Stomach (tissue), 9 donors: ENCODE results near the gene SIVA1. TPM values are rescaled to one million over a fixed set of nuclear protein-coding genes. Genes with fewer than 3 reads are reported as not detected.

Experiments
- DNase-seq, 2 donors: peaks; one replicate each; pipeline versions ENCODE4 v3.0.0 to v3.0.0-alpha.2; 2013 to 2019
- H3K27ac ChIP-seq, 5 donors: fragments of 200-600 bp in 4 of 5; sonication (generic) in 4 of 5; one replicate each; pipeline ENCODE4 v1.5.1; 2013 to 2019; ENCODE audit warnings: mild to moderate bottlenecking in 1 of 5, moderate library complexity in 1 of 5
- H3K27me3 ChIP-seq, 3 donors: fragments of 200-600 bp; sonication (generic); one replicate each; pipeline ENCODE4 v1.5.1; 2017 to 2019; ENCODE audit warnings: mixed run types in 1 of 3
- H3K36me3 ChIP-seq, 4 donors: fragments of 200-600 bp; sonication (generic); 1 replicate in 3 of 4; 2 replicates in 1 of 4; pipeline ENCODE4 v1.5.1; 2016 to 2019
- H3K4me1 ChIP-seq, 4 donors: fragments of 200-600 bp; sonication (generic); one replicate each; pipeline ENCODE4 v1.5.1; 2016 to 2019
- H3K4me3 ChIP-seq, 4 donors: fragments of 200-600 bp; sonication (generic) in 3 of 4; one replicate each; pipeline ENCODE4 v1.5.1; 2016 to 2019; ENCODE audit warnings: mild to moderate bottlenecking in 1 of 4
- H3K9me3 ChIP-seq, 4 donors: fragments of 200-600 bp; sonication (generic); one replicate each; pipeline ENCODE4 v1.5.1; 2016 to 2019
- EP300 ChIP-seq: sonication (generic); formaldehyde crosslinking; IDR thresholded peaks from one replicate; pipeline ENCODE4 v1.6.1; 2017; ENCODE audit warnings: antibody characterized with exemption
- POLR2A ChIP-seq, 4 donors: fragments of 450-650 bp; IDR thresholded peaks; one replicate each; pipeline ENCODE4 v1.6.1; 2016; ENCODE audit warnings: antibody characterized with exemption in 4 of 4, control low read depth in 2 of 4, mild to moderate bottlenecking in 1 of 4, moderate library complexity in 1 of 4
- POLR2AphosphoS5 ChIP-seq, 3 donors: sonication (generic); formaldehyde crosslinking; IDR thresholded peaks; one replicate each; pipeline ENCODE4 v1.6.1; 2016; ENCODE audit warnings: antibody characterized with exemption in 3 of 3
- WGBS, 5 donors: extraction: QIAGEN DNeasy Blood & Tissue Kit in 3 of 5; methylation state at CpG; one replicate each; pipeline versions ENCODE4 v1.1.5 to v1.1.7; 2013 to 2018; 5-methylcytosine and 5-hydroxymethylcytosine counted together
- intact Hi-C: fragments of 100-400 bp; cut with DNase I; formaldehyde crosslinking; loops from one replicate; pipeline ENCODE4 v1.15.1; 2023; ENCODE audit warnings: low total_unique reads
- polyA plus RNA-seq, 3 donors: library from polyadenylated mRNA; stranded (reverse); fragments of 200-250 nt; gene quantifications; one replicate each; pipeline ENCODE4 v1.2.3, GENCODE V29; 2013
- total RNA-seq, 5 donors: library from RNA; depleted of rRNA; stranded (reverse); fragments of >200 nt; gene quantifications; one replicate each; pipeline versions ENCODE4 v1.1.0 to v1.2.3, GENCODE V29; 2014 to 2016
- TF ChIP-seq, protein P1 (sequence below), 7 experiments: fragments of 450-650 bp in 4 of 7; fragments of 200-600 bp in 3 of 7; sonication (generic) in 3 of 7; IDR thresholded peaks; one replicate each; pipeline ENCODE4 v1.5.1; 2016 to 2019; ENCODE audit warnings: antibody characterized with exemption in 7 of 7, control low read depth in 2 of 7, mild to moderate bottlenecking in 1 of 7
- donor health status: healthy with polysubstance abuse.
- donor health status: Bipolar disorder and iron deficiency.
- donor health status: healthy.

The SIVA1 gene
- total and polyA plus RNA-seq, 8 donors, result 73.3 to 366 (median 230) TPM

DNA sequence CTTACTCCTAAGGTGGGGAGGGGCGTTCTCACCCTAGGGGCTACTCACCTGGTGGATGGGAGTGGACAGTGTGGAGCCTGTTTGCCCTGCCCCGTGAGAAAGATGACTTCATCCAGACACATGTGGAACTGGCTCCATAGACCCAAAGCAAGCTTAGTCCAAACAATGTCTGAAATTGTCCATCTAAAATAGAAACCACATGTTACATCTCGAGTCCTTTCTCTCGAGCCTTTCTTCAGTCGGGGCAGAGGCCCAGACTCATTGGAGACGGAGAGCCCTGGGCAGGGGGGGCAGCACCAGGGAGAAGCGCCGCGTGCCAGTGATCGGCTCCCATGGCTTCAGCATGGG is 4.3 kb downstream of the SIVA1 start:
- no peak overlapping the region for H3K4me3 ChIP-seq
- no peak overlapping the region for H3K27ac ChIP-seq
- H3K9me3 ChIP-seq, result no peaks in the 10 kb centered on the region
- 84 to 92% (median 84%) methylated on average over 10 of the region's 10 CpGs for WGBS, 5 donors
- TF ChIP-seq POLR2A (IDR thresholded peaks at IDR 0.05) (no peak), EP300 (no peak), POLR2AphosphoS5 (IDR thresholded peaks at IDR 0.05) (no peak)
- TF ChIP-seq, protein P1, sequence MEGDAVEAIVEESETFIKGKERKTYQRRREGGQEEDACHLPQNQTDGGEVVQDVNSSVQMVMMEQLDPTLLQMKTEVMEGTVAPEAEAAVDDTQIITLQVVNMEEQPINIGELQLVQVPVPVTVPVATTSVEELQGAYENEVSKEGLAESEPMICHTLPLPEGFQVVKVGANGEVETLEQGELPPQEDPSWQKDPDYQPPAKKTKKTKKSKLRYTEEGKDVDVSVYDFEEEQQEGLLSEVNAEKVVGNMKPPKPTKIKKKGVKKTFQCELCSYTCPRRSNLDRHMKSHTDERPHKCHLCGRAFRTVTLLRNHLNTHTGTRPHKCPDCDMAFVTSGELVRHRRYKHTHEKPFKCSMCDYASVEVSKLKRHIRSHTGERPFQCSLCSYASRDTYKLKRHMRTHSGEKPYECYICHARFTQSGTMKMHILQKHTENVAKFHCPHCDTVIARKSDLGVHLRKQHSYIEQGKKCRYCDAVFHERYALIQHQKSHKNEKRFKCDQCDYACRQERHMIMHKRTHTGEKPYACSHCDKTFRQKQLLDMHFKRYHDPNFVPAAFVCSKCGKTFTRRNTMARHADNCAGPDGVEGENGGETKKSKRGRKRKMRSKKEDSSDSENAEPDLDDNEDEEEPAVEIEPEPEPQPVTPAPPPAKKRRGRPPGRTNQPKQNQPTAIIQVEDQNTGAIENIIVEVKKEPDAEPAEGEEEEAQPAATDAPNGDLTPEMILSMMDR (IDR thresholded peaks at IDR 0.05), result no peak
- intact Hi-C loops, result no loop called here
- peaks cover 25 to 38% (median 31%) of the 10 kb centered on the region in 4 donors for H3K4me1 ChIP-seq
- DNase-seq, result no peak
- no peaks in the 10 kb centered on the region for H3K27me3 ChIP-seq
- H3K36me3 ChIP-seq, result peaks cover 42 to 72% (median 70%) of the 10 kb centered on the region in 4 donors

GRCh38 chr14:104757681-104758392 is 4.9 kb downstream of the SIVA1 start:
- Histone ChIP-seq H3K4me3 (no peak overlapping the region), H3K36me3 (peaks cover 42 to 75% (median 72%) of the 10 kb centered on the region in 4 donors), H3K27me3 (no peaks in the 10 kb centered on the region), H3K27ac (no peak overlapping the region), H3K4me1 (peaks cover 24 to 36% (median 29%) of the 10 kb centered on the region in 4 donors), H3K9me3 (no peaks in the 10 kb centered on the region)
- intact Hi-C loops, result no loop called here
- no peak for TF ChIP-seq POLR2A (IDR thresholded peaks at IDR 0.05)
- TF ChIP-seq EP300, result no peak
- TF ChIP-seq, protein P1 (IDR thresholded peaks at IDR 0.05), result no peak
- WGBS, 5 donors, result 92 to 95% (median 93%) methylated on average over 14 to 19 of the region's 19 CpGs
- no peak for DNase-seq

GRCh38 chr14:104758981-104759969 is 6.3 kb downstream of the SIVA1 start:
- 83 to 89% (median 86%) methylated on average over 29 to 30 of the region's 30 CpGs for WGBS, 5 donors
- Histone ChIP-seq H3K9me3 (no peaks in the 10 kb centered on the region), H3K36me3 (peaks cover 42 to 75% (median 72%) of the 10 kb centered on the region in 4 donors), H3K4me3 (no peak overlapping the region), H3K27ac (no peak overlapping the region), H3K4me1 (peaks cover 17 to 27% (median 20%) of the 10 kb centered on the region in 4 donors), H3K27me3 (no peaks in the 10 kb centered on the region)
- DNase-seq, result no peak
- intact Hi-C loops, result no loop called here
- no peak for TF ChIP-seq POLR2AphosphoS5 (IDR thresholded peaks at IDR 0.05)
- TF ChIP-seq, protein P1 (IDR thresholded peaks at IDR 0.05), result no peak
- TF ChIP-seq POLR2A (IDR thresholded peaks at IDR 0.05), result no peak
- TF ChIP-seq EP300, result no peak

GRCh38 chr14:104765517-104765916 is 12.6 kb downstream of the SIVA1 start:
- DNase-seq, result no peak
- Histone ChIP-seq H3K36me3 (peaks cover 2 to 33% (median 29%) of the 10 kb centered on the region in 4 donors), H3K27me3 (no peaks in the 10 kb centered on the region), H3K4me1 (peaks cover 9 to 15% (median 10%) of the 10 kb centered on the region in 4 donors), H3K27ac (no peak overlapping the region), H3K9me3 (no peaks in the 10 kb centered on the region), H3K4me3 (no peak overlapping the region)
- TF ChIP-seq POLR2A (IDR thresholded peaks at IDR 0.05) (no peak), POLR2AphosphoS5 (IDR thresholded peaks at IDR 0.05) (no peak), EP300 (no peak)
- TF ChIP-seq, protein P1 (IDR thresholded peaks at IDR 0.05), result no peak
- intact Hi-C loops, result no loop called here
- 83 to 89% (median 84%) methylated on average over 3 of the region's 3 CpGs for WGBS, 5 donors
